GM18507 (cell line): ENCODE results near the gene DYNLRB1.

Source experiments
- DNase-seq: peaks from one replicate; pipeline ENCODE4 v3.0.0; 2011; ENCODE audit warnings: low read depth; ENCODE audit not compliant: insufficient read length; ENCODE audit errors: extremely low spot score
- FAIRE-seq: peaks from 2 replicates; lab custom pipeline; 2011; peaks lifted over from hg19 to GRCh38; lab: Jason Lieb, UNC

Gene DYNLRB1

GRCh38 chr20:34571753-34572152 lies 55.5 kb downstream of the DYNLRB1 start:
- DNase-seq (no peak), FAIRE-seq (no peak)

- no peak for FAIRE-seq
- DNase-seq, result no peak
These were observed 57.5 kb downstream of the DYNLRB1 start for GRCh38 chr20:34573541-34574300.

GRCh38 chr20:34574426-34574825 lies 58.2 kb downstream of the DYNLRB1 start:
- FAIRE-seq (no peak), DNase-seq (no peak)

- no peak for DNase-seq
- FAIRE-seq, result no peak
These were observed 58.6 kb downstream of the DYNLRB1 start for GRCh38 chr20:34574861-34575260.

GRCh38 chr20:34575271-34575670 lies 59.0 kb downstream of the DYNLRB1 start:
- DNase-seq (no peak), FAIRE-seq (no peak)

GRCh38 chr20:34575756-34576155 lies 59.5 kb downstream of the DYNLRB1 start:
- FAIRE-seq, result no peak

GRCh38 chr20:34577061-34577460 lies 60.8 kb downstream of the DYNLRB1 start:
- FAIRE-seq (no peak), DNase-seq (no peak)

More at GRCh38 chr20:34575756-34576155, 59.5 kb downstream of the DYNLRB1 start:
- DNase-seq, result no peak

GRCh38 chr20:34578025-34578424 lies 61.8 kb downstream of the DYNLRB1 start:
- DNase-seq (no peak), FAIRE-seq (no peak)

GRCh38 chr20:34578521-34578920 lies 62.3 kb downstream of the DYNLRB1 start:
- FAIRE-seq, result no peak

GRCh38 chr20:34579191-34579978 lies 63.2 kb downstream of the DYNLRB1 start:
- DNase-seq (no peak), FAIRE-seq (no peak)

More at GRCh38 chr20:34578521-34578920, 62.3 kb downstream of the DYNLRB1 start:
- no peak for DNase-seq

- FAIRE-seq (peak; percentile 80), DNase-seq (no peak)
These were observed 64.0 kb downstream of the DYNLRB1 start for GRCh38 chr20:34579979-34580940.

- FAIRE-seq (no peak), DNase-seq (no peak)
These were observed 65.3 kb downstream of the DYNLRB1 start for GRCh38 chr20:34581341-34582184.

- no peak for FAIRE-seq
- DNase-seq, result no peak
These were observed 66.0 kb downstream of the DYNLRB1 start for GRCh38 chr20:34582221-34582620.

- FAIRE-seq, result no peak
- no peak for DNase-seq
These were observed 66.7 kb downstream of the DYNLRB1 start for GRCh38 chr20:34582911-34583310.

GRCh38 chr20:34583544-34583943 lies 67.3 kb downstream of the DYNLRB1 start:
- no peak for DNase-seq
- no peak for FAIRE-seq

GRCh38 chr20:34585019-34585418 lies 68.8 kb downstream of the DYNLRB1 start:
- no peak for DNase-seq
- no peak for FAIRE-seq

- FAIRE-seq, result no peak
- DNase-seq, result no peak
These were observed 70.4 kb downstream of the DYNLRB1 start for GRCh38 chr20:34586488-34587163.
